H9 (cell line): ENCODE measurements around the gene GOLGA7B. TPM values are rescaled to one million over a fixed set of nuclear protein-coding genes. Genes with fewer than 3 reads are reported as not detected.

Experiments used
- DNase-seq: peaks from one replicate; pipeline ENCODE4 v3.0.0-alpha.2; 2017
- H2AFZ ChIP-seq: one replicate; pipeline ENCODE4 v1.6.1; 2013; ENCODE audit warnings: mild to moderate bottlenecking, low read length, control low read depth, moderate library complexity
- H2AK5ac ChIP-seq: 2 replicates; pipeline ENCODE4 v1.6.1; 2013; ENCODE audit warnings: low read length, control low read depth, mixed read lengths; ENCODE audit not compliant: insufficient read length
- H2BK120ac ChIP-seq: one replicate; pipeline ENCODE4 v1.6.1; 2013; ENCODE audit warnings: low read depth, mild to moderate bottlenecking, low read length, control low read depth, inconsistent platforms; ENCODE audit not compliant: poor library complexity, severe bottlenecking
- H2BK12ac ChIP-seq: 2 replicates; pipeline ENCODE4 v1.6.1; 2013; ENCODE audit warnings: low read length, control low read depth, mixed read lengths, low read depth; ENCODE audit not compliant: insufficient read length
- H2BK15ac ChIP-seq: 2 replicates; pipeline ENCODE4 v1.6.1; 2013; ENCODE audit warnings: low read depth, low read length, control low read depth
- H2BK20ac ChIP-seq: one replicate; pipeline ENCODE4 v1.6.1; 2013; ENCODE audit warnings: low read depth, mild to moderate bottlenecking, low read length, control low read depth, inconsistent platforms; ENCODE audit not compliant: poor library complexity, severe bottlenecking
- H2BK5ac ChIP-seq: 2 replicates; pipeline ENCODE4 v1.6.1; 2013; ENCODE audit warnings: low read length, control low read depth, mixed read lengths; ENCODE audit not compliant: insufficient read length
- H3K14ac ChIP-seq: 2 replicates; pipeline ENCODE4 v1.6.1; 2013; ENCODE audit warnings: low read length, control low read depth; ENCODE audit not compliant: insufficient read depth
- H3K18ac ChIP-seq: 2 replicates; pipeline ENCODE4 v1.6.1; 2013; ENCODE audit warnings: low read depth, mild to moderate bottlenecking, mixed read lengths, low read length, control low read depth; ENCODE audit not compliant: insufficient read length
- H3K23ac ChIP-seq: 2 replicates; pipeline ENCODE4 v1.6.1; 2013; ENCODE audit warnings: low read length, control low read depth, mixed read lengths, low read depth; ENCODE audit not compliant: insufficient read length
- H3K23me2 ChIP-seq: 2 replicates; pipeline ENCODE4 v1.6.1; 2013; ENCODE audit warnings: low read depth, mild to moderate bottlenecking, mixed read lengths, low read length, control low read depth; ENCODE audit not compliant: insufficient read length, poor library complexity, severe bottlenecking
- H3K27ac ChIP-seq: 2 replicates; pipeline ENCODE4 v1.5.1; 2013; ENCODE audit warnings: low read length, control low read depth, mixed read lengths, low read depth; ENCODE audit not compliant: insufficient read length
- H3K27me3 ChIP-seq: 2 replicates; pipeline ENCODE4 v1.6.1; 2013; ENCODE audit warnings: low read length, control low read depth, inconsistent platforms; ENCODE audit not compliant: insufficient read depth
- H3K4ac ChIP-seq: 2 replicates; pipeline ENCODE4 v1.6.1; 2013; ENCODE audit warnings: low read depth, mild to moderate bottlenecking, control low read depth, inconsistent platforms, low read length, moderate library complexity
- H3K4me1 ChIP-seq: 2 replicates; pipeline ENCODE4 v1.6.1; 2013; ENCODE audit warnings: low read length, control low read depth, inconsistent platforms; ENCODE audit not compliant: insufficient read depth
- H3K4me2 ChIP-seq: 2 replicates; pipeline ENCODE4 v1.6.1; 2013; ENCODE audit warnings: low read length, control low read depth, mixed read lengths; ENCODE audit not compliant: insufficient read length, insufficient read depth
- H3K56ac ChIP-seq: 2 replicates; pipeline ENCODE4 v1.6.1; 2013; ENCODE audit warnings: low read depth, mild to moderate bottlenecking, mixed read lengths, low read length, control low read depth; ENCODE audit not compliant: insufficient read length
- H3K79me1 ChIP-seq: 2 replicates; pipeline ENCODE4 v1.6.1; 2013; ENCODE audit warnings: low read depth, mild to moderate bottlenecking, moderate library complexity, low read length, control low read depth, inconsistent platforms; ENCODE audit not compliant: insufficient read depth, poor library complexity, severe bottlenecking
- H3K79me2 ChIP-seq: 2 replicates; pipeline ENCODE4 v1.6.1; 2013; ENCODE audit warnings: low read length, control low read depth, inconsistent platforms; ENCODE audit not compliant: insufficient read depth
- H3K9ac ChIP-seq: 2 replicates; pipeline ENCODE4 v1.6.1; 2013; ENCODE audit warnings: low read length, control low read depth, mixed read lengths; ENCODE audit not compliant: insufficient read length; ENCODE audit errors: extremely low read depth
- H3K9me3 ChIP-seq: one replicate; pipeline ENCODE4 v1.6.1; 2013; ENCODE audit warnings: low read depth, low read length, inconsistent platforms; ENCODE audit not compliant: control insufficient read depth
- H3T11ph ChIP-seq: one replicate; pipeline ENCODE4 v1.6.1; 2013; ENCODE audit warnings: mild to moderate bottlenecking, low read length, control low read depth, inconsistent platforms
- H4K20me1 ChIP-seq: one replicate; pipeline ENCODE4 v1.6.1; 2013; ENCODE audit not compliant: control insufficient read depth, insufficient read length, insufficient read depth
- H4K5ac ChIP-seq: 2 replicates; pipeline ENCODE4 v1.6.1; 2013; ENCODE audit warnings: low read depth, mild to moderate bottlenecking, mixed read lengths, low read length, control low read depth; ENCODE audit not compliant: insufficient read length
- H4K8ac ChIP-seq: replicated peaks from 2 replicates; pipeline ENCODE4 v1.6.1; 2013; ENCODE audit warnings: low read length, control low read depth, mixed read lengths, low read depth; ENCODE audit not compliant: insufficient read length
- H4K91ac ChIP-seq: 2 replicates; pipeline ENCODE4 v1.6.1; 2013; ENCODE audit warnings: low read depth, mild to moderate bottlenecking, moderate library complexity, mixed read lengths, low read length, control low read depth; ENCODE audit not compliant: insufficient read length
- H3K27ac Mint-ChIP-seq, 3 experiments: 2 replicates in 2 of 3; 3 replicates in 1 of 3; pipeline ENCODE4 v1.8.0; 2020 to 2021; ENCODE audit warnings: mixed read lengths in 3 of 3, mild to moderate bottlenecking in 1 of 3, moderate library complexity in 1 of 3
- H3K27me3 Mint-ChIP-seq: 2 replicates; pipeline ENCODE4 v1.8.0; 2021; ENCODE audit warnings: low read depth, mild to moderate bottlenecking, moderate library complexity, mixed read lengths
- H3K36me3 Mint-ChIP-seq, 3 experiments: 2 replicates in 2 of 3; 3 replicates in 1 of 3; pipeline ENCODE4 v1.8.0; 2020 to 2021; ENCODE audit warnings: low read depth in 3 of 3, mixed read lengths in 3 of 3; ENCODE audit not compliant: insufficient read depth in 1 of 3
- H3K4me1 Mint-ChIP-seq, 2 experiments: 2 replicates each; pipeline ENCODE4 v1.8.0; 2020; ENCODE audit warnings: mixed read lengths in 2 of 2
- H3K4me3 Mint-ChIP-seq, 2 experiments: 2 replicates in 1 of 2; 3 replicates in 1 of 2; pipeline ENCODE4 v1.8.0; 2020 to 2021; ENCODE audit warnings: mild to moderate bottlenecking in 2 of 2, mixed read lengths in 2 of 2, moderate library complexity in 1 of 2
- H3K9me3 Mint-ChIP-seq, 2 experiments: 2 replicates in 1 of 2; 3 replicates in 1 of 2; pipeline ENCODE4 v1.8.0; 2020; ENCODE audit warnings: mild to moderate bottlenecking in 2 of 2, mixed read lengths in 2 of 2, moderate library complexity in 1 of 2
- CTCF ChIP-seq: fragments of 200-600 bp; sonication (generic); conservative IDR thresholded peaks from 3 replicates; pipeline ENCODE4 v1.8.0; 2021; ENCODE audit warnings: antibody characterized with exemption, mild to moderate bottlenecking
- WGBS: extraction: QIAGEN DNeasy Blood & Tissue Kit; methylation state at CpG from one replicate; pipeline ENCODE4 v1.1.7; 2013; ENCODE audit warnings: missing lambda C conversion rate, low lambda C conversion rate, mixed read lengths; ENCODE audit not compliant: insufficient read length; ENCODE audit errors: extremely low coverage; 5-methylcytosine and 5-hydroxymethylcytosine counted together
- total RNA-seq: library from RNA; stranded (reverse); gene quantifications from 2 replicates; pipeline ENCODE4 v1.2.1, GENCODE V29; 2021

Gene GOLGA7B
- total RNA-seq, 1 experiment from 2014 or later = 0.04 TPM

GRCh38 chr10:97919012-97919411, 69.4 kb downstream of the GOLGA7B start:
- Histone ChIP-seq H4K8ac (no peak overlapping the region), H3K9ac (no peak overlapping the region), H3K18ac (no peak overlapping the region), H3K27me3 (no peaks in the 10 kb centered on the region), H3K79me1 (no peaks in the 10 kb centered on the region), H4K91ac (no peak overlapping the region), H2BK5ac (no peak overlapping the region), H3T11ph (no peak overlapping the region), H2AFZ (no peak overlapping the region), H3K27ac (no peak overlapping the region), H2BK15ac (no peak overlapping the region), H3K9me3 (no peaks in the 10 kb centered on the region), H3K56ac (no peak overlapping the region), H4K5ac (no peak overlapping the region), H2BK120ac (no peak overlapping the region), H2BK12ac (no peak overlapping the region), H4K20me1 (no peaks in the 10 kb centered on the region), H3K23me2 (peaks cover 2% of the 10 kb centered on the region), H3K4me1 (no peaks in the 10 kb centered on the region), H3K4me2 (no peak overlapping the region), H2AK5ac (no peak overlapping the region), H2BK20ac (no peak overlapping the region), H3K14ac (no peak overlapping the region), H3K4ac (no peak overlapping the region), H3K23ac (no peak overlapping the region), H3K79me2 (no peaks in the 10 kb centered on the region)
- no peak for DNase-seq
- H3K27ac Mint-ChIP-seq = no peak overlapping the region
- TF ChIP-seq CTCF = no peak
- no peak overlapping the region for H3K4me3 Mint-ChIP-seq
- peaks cover 53% of the 10 kb centered on the region for H3K27me3 Mint-ChIP-seq
- WGBS = no CpG with 5 or more reads among the region's 3 CpGs
- H3K36me3 Mint-ChIP-seq = no peaks in the 10 kb centered on the region
- peaks cover 0 to 12% of the 10 kb centered on the region in 2 experiments; a peak in 2 of 4 replicates for H3K4me1 Mint-ChIP-seq
- no peaks in the 10 kb centered on the region for H3K9me3 Mint-ChIP-seq
